Fibroblast of peridontal ligament (primary cell): ENCODE data around the gene SORCS2.

Experiments used
- DNase-seq: peaks from one replicate; pipeline ENCODE4 v3.0.0-alpha.2; 2010; ENCODE audit errors: extremely low read depth

Gene SORCS2

DNA sequence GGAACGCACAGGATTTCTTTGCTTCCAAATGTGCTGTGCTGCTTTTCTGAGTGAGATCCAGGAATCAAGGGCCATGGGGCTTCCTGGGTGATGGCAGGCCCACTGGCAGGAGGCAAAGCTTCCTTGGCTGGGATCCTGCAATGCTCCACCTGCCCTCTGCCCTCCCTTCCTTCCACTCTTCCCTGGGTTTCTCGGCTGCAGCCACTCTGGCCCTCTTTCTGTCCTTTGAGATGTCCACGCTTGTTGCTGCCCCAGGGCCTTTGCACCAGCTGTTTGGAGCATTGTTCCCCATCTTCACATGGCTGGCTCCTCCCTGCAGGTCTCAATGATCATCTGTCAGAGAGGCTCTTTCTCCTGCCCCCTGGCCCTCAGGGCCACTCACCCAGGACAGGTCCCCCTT lies 163.5 kb downstream of the SORCS2 start:
- no peak for DNase-seq

GRCh38 chr4:7356667-7357310 lies 164.5 kb downstream of the SORCS2 start:
- DNase-seq, result no peak

GRCh38 chr4:7357323-7357722 lies 165.0 kb downstream of the SORCS2 start:
- DNase-seq, result no peak

DNA sequence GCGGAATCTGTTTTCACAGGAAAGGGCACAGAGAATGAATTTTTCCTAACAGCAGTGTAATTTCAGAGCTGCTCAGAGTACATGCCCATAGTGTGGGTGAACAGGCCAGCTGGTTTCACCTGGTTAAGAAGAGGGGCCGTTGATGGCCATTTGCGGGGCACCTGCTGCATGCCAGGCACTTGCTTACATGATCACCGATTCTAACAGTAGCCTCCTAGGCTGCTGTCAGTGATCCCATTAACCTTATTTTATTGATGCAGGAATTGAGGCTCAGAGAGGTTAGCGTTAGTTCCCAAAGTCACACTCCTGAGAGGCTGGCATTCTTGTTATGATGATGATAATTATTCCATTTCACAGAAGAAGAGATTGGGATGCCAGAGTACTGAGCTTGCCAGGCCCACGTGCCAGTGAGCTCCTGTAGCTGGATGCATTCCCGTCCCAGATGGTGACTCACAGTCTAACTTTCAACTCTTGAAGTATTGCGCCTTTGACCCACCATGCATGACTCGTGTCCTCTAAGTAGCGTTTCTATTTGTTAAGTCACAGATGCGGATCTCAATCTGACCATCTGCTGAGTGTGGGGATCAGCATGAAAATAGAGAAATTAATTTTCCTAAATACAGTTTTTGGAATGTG lies 165.9 kb downstream of the SORCS2 start:
- peak; percentile 67 for DNase-seq

GRCh38 chr4:7359400-7360062 lies 167.2 kb downstream of the SORCS2 start:
- no peak for DNase-seq

GRCh38 chr4:7360806-7361205 lies 168.5 kb downstream of the SORCS2 start:
- DNase-seq, result no peak

DNA sequence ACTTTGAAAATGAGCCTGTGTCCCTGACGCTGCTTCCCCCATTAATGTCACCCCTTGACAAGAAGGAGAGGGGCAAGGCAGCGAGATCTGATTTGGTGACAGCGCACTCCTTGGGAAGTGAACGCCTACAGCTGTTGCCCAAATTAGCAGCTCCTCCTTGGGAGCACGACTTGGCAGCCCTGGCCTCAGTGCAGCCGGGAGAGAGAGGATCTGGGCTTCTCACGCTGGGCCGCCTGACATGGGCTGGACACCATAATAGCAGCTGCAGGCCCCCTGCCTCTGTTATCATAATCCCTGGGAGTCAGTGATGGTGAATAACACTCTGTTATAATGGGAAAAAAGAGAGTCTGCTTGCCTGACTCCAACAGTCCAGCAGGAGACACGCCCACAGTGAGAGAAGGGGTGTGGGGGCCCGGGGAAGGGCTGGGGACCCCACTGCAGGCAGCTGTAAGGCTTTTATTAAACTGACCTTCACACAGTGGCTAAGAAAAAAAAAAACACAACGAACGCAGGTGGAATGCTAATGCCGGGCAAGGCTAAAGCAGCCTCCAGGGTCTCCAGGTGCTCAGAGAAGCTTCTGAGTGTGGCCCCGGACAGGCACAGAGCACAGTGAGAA lies 169.1 kb downstream of the SORCS2 start:
- DNase-seq, result no peak

DNA sequence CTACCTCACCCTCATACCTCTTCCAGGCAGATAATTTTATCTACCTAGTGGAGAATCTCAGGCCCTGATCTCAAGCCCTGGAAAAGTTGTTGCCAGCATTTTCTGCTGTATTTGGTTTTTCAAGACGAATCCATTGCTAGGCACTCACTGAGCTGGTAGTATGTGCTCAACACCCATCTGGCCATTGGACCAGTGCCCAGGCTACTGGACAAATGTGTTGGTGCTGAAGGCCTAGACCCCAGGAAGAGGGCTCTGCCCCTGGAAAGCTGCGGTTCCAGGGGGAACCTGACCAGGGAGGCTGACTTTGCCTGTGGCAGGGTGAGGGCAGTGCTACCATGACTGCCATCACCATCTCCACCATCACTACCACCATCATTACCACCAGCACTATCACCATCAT lies 170.0 kb downstream of the SORCS2 start:
- no peak for DNase-seq

- no peak for DNase-seq
These were observed 170.6 kb downstream of the SORCS2 start for GRCh38 chr4:7362862-7363430.

GRCh38 chr4:7364979-7365378 lies 172.6 kb downstream of the SORCS2 start:
- DNase-seq, result no peak

- no peak for DNase-seq
These were observed 173.3 kb downstream of the SORCS2 start for GRCh38 chr4:7365462-7366179.

- DNase-seq, result no peak
These were observed 174.0 kb downstream of the SORCS2 start for GRCh38 chr4:7366180-7366945.

DNA sequence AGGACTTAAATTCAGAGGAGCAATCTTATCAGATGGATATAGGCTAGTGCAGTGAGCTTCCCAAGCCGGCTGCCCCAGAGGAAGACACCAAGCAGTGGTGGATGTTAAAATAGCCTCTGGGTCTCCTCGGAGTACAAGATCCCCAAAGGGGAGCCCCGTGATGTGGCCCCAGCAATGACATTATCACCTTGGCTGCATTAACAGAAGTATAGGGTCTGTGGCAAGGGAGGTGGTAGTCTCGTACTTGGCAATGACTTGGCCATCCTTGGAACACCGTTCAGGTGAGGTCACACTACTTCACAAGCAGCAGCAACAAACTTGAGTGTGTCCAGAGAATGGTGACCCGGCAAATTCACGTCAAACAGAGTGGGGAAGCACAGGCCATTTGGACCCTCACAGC lies 174.6 kb downstream of the SORCS2 start:
- DNase-seq, result no peak

DNA sequence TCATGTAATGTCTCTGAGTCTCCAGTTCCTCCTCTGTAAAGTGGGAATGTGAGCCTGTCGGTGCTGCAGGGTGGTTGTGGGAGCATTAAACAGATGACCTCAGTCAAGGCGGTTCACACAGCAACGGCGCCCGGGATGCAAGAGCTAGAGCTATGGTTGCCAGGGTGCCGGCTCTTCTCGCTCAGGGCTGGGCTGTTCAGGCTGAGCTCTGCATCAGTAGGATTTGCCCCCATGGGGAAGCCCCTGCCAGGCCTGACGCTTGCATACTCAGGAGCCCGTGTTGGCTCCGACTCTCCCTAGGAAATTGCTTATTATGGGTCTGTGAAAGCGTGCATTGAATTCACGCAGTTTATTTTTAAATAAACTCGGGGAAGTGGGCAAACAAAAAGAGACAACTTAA lies 175.1 kb downstream of the SORCS2 start:
- DNase-seq, result no peak

- DNase-seq, result no peak
These were observed 175.5 kb downstream of the SORCS2 start for GRCh38 chr4:7367864-7368277.

DNA sequence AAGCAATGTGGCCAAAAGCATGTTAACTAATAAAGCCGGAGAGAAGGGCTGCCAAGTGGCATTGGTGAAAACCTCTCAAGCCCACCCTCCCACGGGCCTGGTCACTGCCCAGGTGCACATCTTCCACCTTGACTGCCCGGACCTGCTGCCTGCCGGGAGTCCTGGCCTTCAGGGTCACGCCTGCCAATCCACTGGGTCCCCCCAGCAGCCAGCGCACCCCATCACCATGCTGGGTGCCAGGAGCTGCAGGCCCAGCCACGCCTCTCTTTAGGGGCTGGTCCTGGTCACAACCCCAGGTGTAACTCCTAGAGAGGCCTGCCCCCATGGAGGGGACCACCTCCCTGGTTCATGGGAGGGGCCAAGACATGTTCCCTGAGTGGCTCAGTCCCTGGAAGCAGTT lies 176.0 kb downstream of the SORCS2 start:
- no peak for DNase-seq

GRCh38 chr4:7369511-7369910 lies 177.2 kb downstream of the SORCS2 start:
- DNase-seq, result no peak

GRCh38 chr4:7370038-7370437 lies 177.7 kb downstream of the SORCS2 start:
- no peak for DNase-seq

- no peak for DNase-seq
These were observed 179.0 kb downstream of the SORCS2 start for GRCh38 chr4:7371210-7371941.

GRCh38 chr4:7372673-7373072 lies 180.3 kb downstream of the SORCS2 start:
- no peak for DNase-seq
